HG03354 (cell line): ENCODE measurements around the gene RNF224.
A peak's percentile ranks its signal among the peaks of the same experiment; 100 is the strongest.

ENCODE experiments used
- ATAC-seq: cut with Tn5 transposase; IDR thresholded peaks from one replicate; pipeline ENCODE4 v1.9.1; 2021; ENCODE audit warnings: mild to moderate bottlenecking; ENCODE audit not compliant: unreplicated experiment, poor library complexity, severe bottlenecking

RNF224 gene

GRCh38 chr9:137227054-137227852, at the start of gene RNF224:
Gene RNF224, plus strand, starts transcription at chr9:137227502. Its CDS starts 834 bp downstream, at chr9:137228336.
- ATAC-seq: no peak

- ATAC-seq: no peak
Measured at GRCh38 chr9:137178201-137178938, 48.9 kb upstream of the RNF224 start.

- no peak for ATAC-seq
Measured at GRCh38 chr9:137178939-137179630, 48.2 kb upstream of the RNF224 start.

GRCh38 chr9:137179761-137180160, 47.5 kb upstream of the RNF224 start:
- no peak for ATAC-seq

- ATAC-seq: no peak
Measured at GRCh38 chr9:137180491-137180890, 46.8 kb upstream of the RNF224 start.

- no peak for ATAC-seq
Measured at GRCh38 chr9:137181680-137182079, 45.6 kb upstream of the RNF224 start.

GRCh38 chr9:137182836-137183235, 44.5 kb upstream of the RNF224 start:
- ATAC-seq: no peak

GRCh38 chr9:137183980-137184595, 43.2 kb upstream of the RNF224 start:
- ATAC-seq: no peak

GRCh38 chr9:137184881-137185660, 42.2 kb upstream of the RNF224 start:
- no peak for ATAC-seq

- no peak for ATAC-seq
Measured at GRCh38 chr9:137185921-137186320, 41.4 kb upstream of the RNF224 start.

- ATAC-seq: no peak
Measured at GRCh38 chr9:137186385-137186784, 40.9 kb upstream of the RNF224 start.

- no peak for ATAC-seq
Measured at GRCh38 chr9:137187386-137187785, 39.9 kb upstream of the RNF224 start.

- ATAC-seq: no peak
Measured at GRCh38 chr9:137188086-137188489, 39.2 kb upstream of the RNF224 start.

- ATAC-seq: peak; percentile 80
Measured at GRCh38 chr9:137188490-137189296, 38.6 kb upstream of the RNF224 start, which contains the start of the genes ANAPC2 and SSNA1. Gene ANAPC2, minus strand, starts transcription at chr9:137188560. Its CDS starts 28 bp downstream, at chr9:137188532. Gene SSNA1, plus strand, starts transcription at chr9:137188676. Its CDS starts 51 bp downstream, at chr9:137188727.

GRCh38 chr9:137189297-137190295, 37.7 kb upstream of the RNF224 start:
- no peak for ATAC-seq

GRCh38 chr9:137190315-137190856, 36.9 kb upstream of the RNF224 start:
- ATAC-seq: no peak

GRCh38 chr9:137191245-137191644, 36.1 kb upstream of the RNF224 start:
- no peak for ATAC-seq
